Adrenal gland (tissue), 12 donors: ENCODE results near the gene SULT1C3. TPM values are rescaled to one million over a fixed set of nuclear protein-coding genes. Genes with fewer than 3 reads are reported as not detected.

Experiments used
- DNase-seq, 7 donors: peaks; one replicate each; pipeline ENCODE4 v3.0.0-alpha.2; 2019 to 2020
- H3K27ac ChIP-seq, 5 donors: fragments of 200-600 bp; sonication (generic) in 4 of 5; 1 replicate in 3 of 5; 2 replicates in 2 of 5; pipeline versions ENCODE4 v1.5.1 to v1.8.0; 2016 to 2020; ENCODE audit warnings: mild to moderate bottlenecking in 1 of 5
- H3K27me3 ChIP-seq: fragments of 200-600 bp; 2 replicates; pipeline ENCODE4 v1.8.0; 2021
- H3K36me3 ChIP-seq, 2 donors: fragments of 200-600 bp; replicated peaks in 1 of 2; 1 replicate in 1 of 2; 2 replicates in 1 of 2; pipeline versions ENCODE4 v1.5.1 to v1.8.0; 2018 to 2022
- H3K4me1 ChIP-seq, 2 donors: fragments of 200-600 bp; replicated peaks in 1 of 2; 1 replicate in 1 of 2; 2 replicates in 1 of 2; pipeline versions ENCODE4 v1.5.1 to v1.8.0; 2018 to 2021
- H3K4me3 ChIP-seq, 4 donors: fragments of 200-600 bp; sonication (generic) in 3 of 4; one replicate each; pipeline ENCODE4 v1.5.1; 2016 to 2018
- H3K9me3 ChIP-seq, 3 donors: fragments of 200-600 bp; sonication (generic) in 1 of 3; replicated peaks in 1 of 3; 1 replicate in 2 of 3; 2 replicates in 1 of 3; pipeline versions ENCODE4 v1.5.1 to v1.8.0; 2016 to 2021
- POLR2A ChIP-seq, 2 donors: fragments of 450-650 bp; IDR thresholded peaks; one replicate each; pipeline ENCODE4 v1.6.1; 2017; ENCODE audit warnings: antibody characterized with exemption in 2 of 2, mild to moderate bottlenecking in 2 of 2, moderate library complexity in 1 of 2
- WGBS, 4 donors: extraction: QIAGEN DNeasy Blood & Tissue Kit in 2 of 4; methylation state at CpG; one replicate each; pipeline versions ENCODE4 v1.1.5 to v1.1.7; 2013 to 2017; 5-methylcytosine and 5-hydroxymethylcytosine counted together
- intact Hi-C, 2 donors: fragments of 100-400 bp; cut with DNase I; formaldehyde crosslinking; loops; one replicate each; pipeline versions ENCODE4 v1.14.1 to v1.15.0; 2022 to 2023
- polyA plus RNA-seq, 3 donors: library from polyadenylated mRNA; stranded (reverse); fragments of 200-250 nt in 2 of 3; fragments of 350-450 nt in 1 of 3; fragmentation: Illumina TruSeq in 1 of 3; extraction: RNeasy Lipid Tissue Mini Kit (QIAGEN cat#74804) in 1 of 3; gene quantifications; one replicate each; pipeline ENCODE4 v1.2.3, GENCODE V29; 2013 to 2014
- total RNA-seq, 9 donors: library from RNA; depleted of rRNA in 4 of 9; stranded (reverse); fragments of >200 nt in 4 of 9; fragments of 120-200 nt in 1 of 9; fragmentation: NEBNext Ultra II Directional in 1 of 9; extraction: Animal tissue kit (Norgen Biotek cat#: 25700) in 1 of 9; gene quantifications; one replicate each; pipeline versions ENCODE4 v1.1.0 to v1.2.4, GENCODE V29; 2013 to 2023
- TF ChIP-seq, protein P1 (sequence below), 6 experiments: fragments of 450-650 bp in 4 of 6; fragments of 200-600 bp in 2 of 6; sonication (generic) in 1 of 6; IDR thresholded peaks; 1 replicate in 5 of 6; 2 replicates in 1 of 6; pipeline versions ENCODE4 v1.5.1 to v1.8.0; 2016 to 2021; ENCODE audit warnings: antibody characterized with exemption in 6 of 6, mild to moderate bottlenecking in 2 of 6, moderate library complexity in 1 of 6
- donor health status: healthy with polysubstance abuse.
- donor health status: Bipolar disorder and iron deficiency.
- donor health status: DM: yes; HTN: yes; CAD: no.
- donor health status: DM: no; HTN: no; CAD: no.
- donor health status: DM: no; HTN: no; CAD: no.
- donor health status: DM: yes; HTN: yes; CAD: no.

SULT1C3 gene
- total and polyA plus RNA-seq, 12 donors, result not detected

DNA sequence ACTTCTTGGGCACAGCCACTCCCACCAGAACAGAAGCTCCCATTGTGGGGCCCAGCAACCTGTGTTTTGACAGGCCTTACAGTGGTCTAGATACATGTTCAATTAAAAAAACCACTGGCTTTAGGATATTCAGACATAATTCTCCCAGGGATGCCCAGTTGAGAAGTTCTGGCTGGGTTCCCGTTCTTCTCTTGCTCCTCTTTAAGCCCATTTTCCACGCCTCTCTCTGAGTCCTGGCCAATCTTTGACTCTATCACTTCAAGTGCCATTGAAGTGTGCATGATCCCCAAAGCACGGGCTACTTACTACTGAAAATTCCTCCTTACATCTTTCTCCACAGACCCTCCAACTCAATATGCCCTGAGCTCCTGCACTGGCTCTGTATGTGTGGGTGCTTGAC, 17.5 kb upstream of the SULT1C3 start:
- no peak for DNase-seq
- Histone ChIP-seq H3K27me3 (no peaks in the 10 kb centered on the region), H3K36me3 (no peaks in the 10 kb centered on the region), H3K27ac (no peak overlapping the region), H3K9me3 (peaks cover 0 to 9% (median 0%) of the 10 kb centered on the region in 3 donors), H3K4me3 (no peak overlapping the region), H3K4me1 (no peaks in the 10 kb centered on the region)
- 78 to 95% (median 80%) methylated on average over 3 of the region's 3 CpGs for WGBS, 4 donors
- intact Hi-C loops, result no loop called here
- TF ChIP-seq, protein P1, sequence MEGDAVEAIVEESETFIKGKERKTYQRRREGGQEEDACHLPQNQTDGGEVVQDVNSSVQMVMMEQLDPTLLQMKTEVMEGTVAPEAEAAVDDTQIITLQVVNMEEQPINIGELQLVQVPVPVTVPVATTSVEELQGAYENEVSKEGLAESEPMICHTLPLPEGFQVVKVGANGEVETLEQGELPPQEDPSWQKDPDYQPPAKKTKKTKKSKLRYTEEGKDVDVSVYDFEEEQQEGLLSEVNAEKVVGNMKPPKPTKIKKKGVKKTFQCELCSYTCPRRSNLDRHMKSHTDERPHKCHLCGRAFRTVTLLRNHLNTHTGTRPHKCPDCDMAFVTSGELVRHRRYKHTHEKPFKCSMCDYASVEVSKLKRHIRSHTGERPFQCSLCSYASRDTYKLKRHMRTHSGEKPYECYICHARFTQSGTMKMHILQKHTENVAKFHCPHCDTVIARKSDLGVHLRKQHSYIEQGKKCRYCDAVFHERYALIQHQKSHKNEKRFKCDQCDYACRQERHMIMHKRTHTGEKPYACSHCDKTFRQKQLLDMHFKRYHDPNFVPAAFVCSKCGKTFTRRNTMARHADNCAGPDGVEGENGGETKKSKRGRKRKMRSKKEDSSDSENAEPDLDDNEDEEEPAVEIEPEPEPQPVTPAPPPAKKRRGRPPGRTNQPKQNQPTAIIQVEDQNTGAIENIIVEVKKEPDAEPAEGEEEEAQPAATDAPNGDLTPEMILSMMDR (IDR thresholded peaks at IDR 0.05), result no peak
- no peak for TF ChIP-seq POLR2A (IDR thresholded peaks at IDR 0.05)

DNA sequence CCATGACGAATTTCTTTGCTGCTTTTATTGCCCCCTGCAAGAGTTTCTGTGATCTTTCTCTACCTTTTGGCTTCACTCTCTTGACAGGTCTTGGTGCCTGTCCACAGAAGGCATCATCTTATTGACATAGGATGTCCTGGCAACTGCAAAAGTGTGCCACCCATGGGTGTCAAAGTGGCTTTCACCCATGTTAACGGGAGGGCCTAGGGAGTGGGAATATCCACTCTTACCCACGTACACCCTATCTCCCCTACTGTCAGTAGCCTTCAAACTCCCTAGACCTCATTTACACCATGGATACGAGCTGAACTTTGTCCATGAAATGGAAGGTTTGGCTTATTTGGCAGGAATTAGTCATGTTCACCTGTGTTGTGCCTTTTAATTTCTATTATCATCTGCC, 16.2 kb upstream of the SULT1C3 start:
- DNase-seq, result no peak
- 69 to 82% (median 72%) methylated on average over 4 of the region's 4 CpGs for WGBS, 4 donors
- H3K4me1 ChIP-seq, result no peaks in the 10 kb centered on the region
- no peaks in the 10 kb centered on the region for H3K27me3 ChIP-seq
- H3K36me3 ChIP-seq, result no peaks in the 10 kb centered on the region
- H3K9me3 ChIP-seq, result peaks cover 0 to 9% (median 0%) of the 10 kb centered on the region in 3 donors
- TF ChIP-seq POLR2A (IDR thresholded peaks at IDR 0.05), result no peak
- TF ChIP-seq, protein P1 (IDR thresholded peaks at IDR 0.05), result no peak
- no peak overlapping the region for H3K4me3 ChIP-seq
- no peak overlapping the region for H3K27ac ChIP-seq
- intact Hi-C loops, result no loop called here

DNA sequence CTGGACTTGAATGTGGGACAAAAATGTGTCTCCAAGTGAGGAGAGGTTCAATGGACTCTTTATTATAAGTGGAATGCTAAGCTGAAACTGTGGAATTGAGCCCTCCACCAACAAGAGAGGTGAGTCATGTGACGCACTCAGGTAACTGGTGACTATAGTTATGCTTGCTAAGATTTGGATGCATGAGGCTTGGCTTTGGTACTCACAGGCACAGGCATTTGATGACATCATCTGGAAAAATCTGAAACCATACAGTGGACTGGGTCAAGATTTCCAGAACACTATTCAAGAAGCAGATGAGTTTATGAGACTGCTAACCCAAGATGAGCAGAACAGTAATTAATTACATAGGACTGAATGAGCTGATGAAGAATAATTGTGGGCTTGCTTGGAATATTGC, 15.7 kb upstream of the SULT1C3 start:
- no peaks in the 10 kb centered on the region for H3K4me1 ChIP-seq
- H3K4me3 ChIP-seq, result no peak overlapping the region
- no peak overlapping the region for H3K27ac ChIP-seq
- no peak for DNase-seq
- no peak for TF ChIP-seq POLR2A (IDR thresholded peaks at IDR 0.05)
- TF ChIP-seq, protein P1 (IDR thresholded peaks at IDR 0.05), result no peak
- H3K27me3 ChIP-seq, result no peaks in the 10 kb centered on the region
- peaks cover 0 to 9% (median 0%) of the 10 kb centered on the region in 3 donors for H3K9me3 ChIP-seq
- H3K36me3 ChIP-seq, result no peaks in the 10 kb centered on the region
- intact Hi-C loops, result no loop called here
- WGBS, 4 donors, result 90 to 100% (median 99%) methylated on average over 1 of the region's 1 CpG

DNA sequence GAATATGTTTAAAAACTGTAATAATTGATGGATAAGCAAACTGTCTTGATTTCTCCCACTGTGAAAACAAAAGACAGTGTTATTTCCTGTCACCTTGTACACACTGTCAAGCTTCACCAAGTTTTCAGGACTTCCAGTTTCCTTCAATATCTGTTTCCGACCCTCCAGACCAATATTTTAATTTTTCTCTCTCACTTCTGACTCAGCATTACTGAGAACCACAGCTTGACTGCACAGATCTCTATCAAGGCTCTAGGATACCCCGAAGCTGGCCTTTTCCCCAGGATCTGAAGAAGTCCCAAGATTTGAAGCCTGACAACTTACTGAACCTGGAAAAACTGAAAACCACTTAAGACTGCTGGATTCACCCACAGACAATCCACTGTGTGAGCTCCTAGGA, 13.2 kb upstream of the SULT1C3 start:
- intact Hi-C loops, result no loop called here
- H3K4me1 ChIP-seq, result no peaks in the 10 kb centered on the region
- WGBS, 4 donors, result 48 to 69% (median 55%) methylated on average over 2 of the region's 2 CpGs
- H3K27me3 ChIP-seq, result no peaks in the 10 kb centered on the region
- no peak for TF ChIP-seq POLR2A (IDR thresholded peaks at IDR 0.05)
- TF ChIP-seq, protein P1 (IDR thresholded peaks at IDR 0.05), result no peak
- peaks cover 0 to 9% (median 0%) of the 10 kb centered on the region in 3 donors for H3K9me3 ChIP-seq
- no peaks in the 10 kb centered on the region for H3K36me3 ChIP-seq
- DNase-seq, result no peak
- no peak overlapping the region for H3K4me3 ChIP-seq
- H3K27ac ChIP-seq, result no peak overlapping the region
